Renal pelvis (tissue), 4 donors: ENCODE results near the gene CACNA2D3. TPM values are rescaled to one million over a fixed set of nuclear protein-coding genes. Genes with fewer than 3 reads are reported as not detected.

ENCODE experiments used
- DNase-seq: peaks from one replicate; pipeline ENCODE4 v3.0.0-alpha.2; 2013
- polyA plus RNA-seq, 3 donors: library from polyadenylated mRNA; unstranded; fragments of 120-200 nt; gene quantifications; one replicate each; pipeline ENCODE4 v1.2.1, GENCODE V29; 2013; ENCODE audit not compliant: insufficient read length in 3 of 3

CACNA2D3 gene
- polyA plus RNA-seq, 3 donors, result 1.3 to 1.7 (median 1.6) TPM

- peak; percentile 11 for DNase-seq
Measured at GRCh38 chr3:54215521-54215920, 93.2 kb downstream of the CACNA2D3 start.

- DNase-seq, result no peak
Measured at GRCh38 chr3:54217828-54218227, 95.5 kb downstream of the CACNA2D3 start.

- no peak for DNase-seq
Measured at GRCh38 chr3:54222316-54222715, 100.0 kb downstream of the CACNA2D3 start.

- DNase-seq, result no peak
Measured at GRCh38 chr3:54223063-54223462, 100.7 kb downstream of the CACNA2D3 start.

GRCh38 chr3:54225841-54226528 lies 103.6 kb downstream of the CACNA2D3 start:
- DNase-seq, result no peak

GRCh38 chr3:54228806-54229205 lies 106.5 kb downstream of the CACNA2D3 start:
- DNase-seq, result no peak

- DNase-seq, result no peak
Measured at GRCh38 chr3:54232618-54233017, 110.3 kb downstream of the CACNA2D3 start.

GRCh38 chr3:54235998-54236397 lies 113.6 kb downstream of the CACNA2D3 start:
- DNase-seq, result no peak

- DNase-seq, result no peak
Measured at GRCh38 chr3:54237109-54237508, 114.8 kb downstream of the CACNA2D3 start.

- DNase-seq, result no peak
Measured at GRCh38 chr3:54237788-54238502, 115.6 kb downstream of the CACNA2D3 start.

- DNase-seq, result no peak
Measured at GRCh38 chr3:54240309-54240708, 118.0 kb downstream of the CACNA2D3 start.

GRCh38 chr3:54243056-54243931 lies 120.9 kb downstream of the CACNA2D3 start:
- DNase-seq, result no peak

- no peak for DNase-seq
Measured at GRCh38 chr3:54243960-54244682, 121.8 kb downstream of the CACNA2D3 start.

- no peak for DNase-seq
Measured at GRCh38 chr3:54251705-54252104, 129.4 kb downstream of the CACNA2D3 start.

- peak; percentile 38 for DNase-seq
Measured at GRCh38 chr3:54257125-54257720, 134.9 kb downstream of the CACNA2D3 start.

- peak; percentile 29 for DNase-seq
Measured at GRCh38 chr3:54259636-54260035, 137.3 kb downstream of the CACNA2D3 start.

- no peak for DNase-seq
Measured at GRCh38 chr3:54261141-54261540, 138.8 kb downstream of the CACNA2D3 start.

GRCh38 chr3:54262541-54262940 lies 140.2 kb downstream of the CACNA2D3 start:
- DNase-seq, result no peak

- no peak for DNase-seq
Measured at GRCh38 chr3:54262946-54263345, 140.6 kb downstream of the CACNA2D3 start.

- no peak for DNase-seq
Measured at GRCh38 chr3:54264050-54264449, 141.7 kb downstream of the CACNA2D3 start.

- DNase-seq, result no peak
Measured at GRCh38 chr3:54270816-54271526, 148.6 kb downstream of the CACNA2D3 start.
